ENCODE results near the gene DNAH17. TPM values are rescaled to one million over a fixed set of nuclear protein-coding genes. Genes with fewer than 3 reads are reported as not detected.

The DNAH17 gene
- polyA plus RNA-seq, 1 experiment: not detected

DNA sequence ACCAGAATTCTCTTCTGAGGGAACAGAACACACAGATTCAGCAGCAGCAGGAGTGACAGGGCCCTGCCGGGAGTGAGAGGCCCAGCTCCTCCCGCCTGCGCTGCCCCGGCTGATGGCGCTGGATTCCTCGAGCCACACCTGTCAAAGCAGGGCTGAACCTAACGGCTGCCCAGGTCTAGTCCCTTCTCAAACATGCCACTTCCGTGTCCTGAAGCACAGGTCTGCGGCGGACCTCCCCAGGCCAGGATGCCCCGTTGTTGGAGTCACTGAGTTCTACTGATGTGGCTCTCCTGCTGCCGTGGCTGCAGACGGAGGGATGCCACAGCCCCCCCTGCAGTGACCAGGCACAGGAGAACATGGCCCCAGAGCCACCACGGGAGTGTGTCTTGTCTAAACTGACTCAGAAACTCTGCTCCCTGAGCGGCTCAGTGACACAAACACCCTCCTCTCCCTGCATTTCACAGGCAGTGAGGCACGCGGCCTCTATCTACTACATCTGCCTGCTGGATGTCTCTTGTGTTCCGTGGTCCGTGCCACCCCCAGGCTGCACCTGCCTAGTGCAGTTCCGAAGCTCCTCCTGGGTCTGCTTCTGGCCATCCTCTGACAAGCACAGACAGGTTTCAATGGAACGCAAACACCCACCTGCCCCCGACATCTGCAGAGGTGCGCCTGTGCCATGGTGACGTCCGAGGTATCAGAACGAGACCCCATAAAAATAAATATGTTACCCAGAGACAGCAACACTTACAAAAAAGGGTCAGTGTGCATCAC is 44.7 kb upstream of the DNAH17 start:
- ChIA-PET CTCF (no interaction called here), POLR2A (no interaction called here)
- Histone ChIP-seq H3K36me3 (ENCODE audit: control insufficient read depth, insufficient read depth, low read length) (no peaks in the 10 kb centered on the region), H3K4me3 (ENCODE audit: low read depth, low read length) (no peak overlapping the region), H3K27me3 (ENCODE audit: control insufficient read depth, insufficient read depth, low read length) (peaks cover 3% of the 10 kb centered on the region; the same call in 1 of the 2 replicates)
- TF ChIP-seq, protein P1, sequence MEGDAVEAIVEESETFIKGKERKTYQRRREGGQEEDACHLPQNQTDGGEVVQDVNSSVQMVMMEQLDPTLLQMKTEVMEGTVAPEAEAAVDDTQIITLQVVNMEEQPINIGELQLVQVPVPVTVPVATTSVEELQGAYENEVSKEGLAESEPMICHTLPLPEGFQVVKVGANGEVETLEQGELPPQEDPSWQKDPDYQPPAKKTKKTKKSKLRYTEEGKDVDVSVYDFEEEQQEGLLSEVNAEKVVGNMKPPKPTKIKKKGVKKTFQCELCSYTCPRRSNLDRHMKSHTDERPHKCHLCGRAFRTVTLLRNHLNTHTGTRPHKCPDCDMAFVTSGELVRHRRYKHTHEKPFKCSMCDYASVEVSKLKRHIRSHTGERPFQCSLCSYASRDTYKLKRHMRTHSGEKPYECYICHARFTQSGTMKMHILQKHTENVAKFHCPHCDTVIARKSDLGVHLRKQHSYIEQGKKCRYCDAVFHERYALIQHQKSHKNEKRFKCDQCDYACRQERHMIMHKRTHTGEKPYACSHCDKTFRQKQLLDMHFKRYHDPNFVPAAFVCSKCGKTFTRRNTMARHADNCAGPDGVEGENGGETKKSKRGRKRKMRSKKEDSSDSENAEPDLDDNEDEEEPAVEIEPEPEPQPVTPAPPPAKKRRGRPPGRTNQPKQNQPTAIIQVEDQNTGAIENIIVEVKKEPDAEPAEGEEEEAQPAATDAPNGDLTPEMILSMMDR (IDR thresholded peaks at IDR 0.05; ENCODE audit: insufficient read depth, low read depth, low read length): no peak
- no peak for DNase-seq (ENCODE audit: low read depth)

GRCh38 chr17:78620099-78620498 is 42.9 kb upstream of the DNAH17 start:
- H3K4me3 ChIP-seq (ENCODE audit: low read depth, low read length): no peak overlapping the region
- peaks cover 3% of the 10 kb centered on the region; the same call in 1 of the 2 replicates for H3K27me3 ChIP-seq (ENCODE audit: control insufficient read depth, insufficient read depth, low read length)
- H3K36me3 ChIP-seq (ENCODE audit: control insufficient read depth, insufficient read depth, low read length): no peaks in the 10 kb centered on the region
- no peak for DNase-seq (ENCODE audit: low read depth)
- ChIA-PET CTCF (no interaction called here), POLR2A (no interaction called here)
- TF ChIP-seq, protein P1 (IDR thresholded peaks at IDR 0.05; ENCODE audit: insufficient read depth, low read depth, low read length): no peak

DNA sequence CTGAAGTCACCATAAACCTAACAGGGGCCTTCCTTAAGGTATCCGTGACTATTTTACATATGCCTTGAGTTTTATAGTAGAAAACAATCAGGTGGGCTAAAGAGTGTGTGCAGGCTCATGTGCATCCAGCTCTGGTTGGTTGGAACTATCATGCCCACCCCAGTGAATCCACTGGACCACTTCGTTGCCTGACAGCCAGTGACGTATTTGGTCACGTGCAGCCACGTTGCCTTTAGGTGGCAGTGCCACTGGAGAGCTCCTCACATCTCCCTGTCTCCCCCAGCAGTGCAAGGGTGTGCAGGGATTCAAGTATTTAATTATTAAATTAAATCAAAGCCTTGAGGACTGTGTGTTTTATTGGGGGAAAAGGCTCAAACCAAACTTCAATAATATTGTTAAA is 42.1 kb upstream of the DNAH17 start:
- POLR2A ChIA-PET: no interaction called here
- TF ChIP-seq, protein P1 (IDR thresholded peaks at IDR 0.05; ENCODE audit: insufficient read depth, low read depth, low read length): no peak
- H3K4me3 ChIP-seq (ENCODE audit: low read depth, low read length): no peak overlapping the region
- no peak for DNase-seq (ENCODE audit: low read depth)
- peaks cover 2% of the 10 kb centered on the region; the same call in 1 of the 2 replicates for H3K27me3 ChIP-seq (ENCODE audit: control insufficient read depth, insufficient read depth, low read length)
- no peaks in the 10 kb centered on the region for H3K36me3 ChIP-seq (ENCODE audit: control insufficient read depth, insufficient read depth, low read length)
- CTCF ChIA-PET: no interaction called here

GRCh38 chr17:78618264-78619066 is 41.3 kb upstream of the DNAH17 start:
- Histone ChIP-seq H3K27me3 (ENCODE audit: control insufficient read depth, insufficient read depth, low read length) (peaks cover 2% of the 10 kb centered on the region; the same call in 1 of the 2 replicates), H3K4me3 (ENCODE audit: low read depth, low read length) (no peak overlapping the region), H3K36me3 (ENCODE audit: control insufficient read depth, insufficient read depth, low read length) (no peaks in the 10 kb centered on the region)
- POLR2A ChIA-PET: no interaction called here
- DNase-seq (ENCODE audit: low read depth): no peak
- TF ChIP-seq, protein P1 (IDR thresholded peaks at IDR 0.05; ENCODE audit: insufficient read depth, low read depth, low read length): no peak
- CTCF ChIA-PET: no interaction called here

- peaks cover 2% of the 10 kb centered on the region; the same call in 1 of the 2 replicates for H3K27me3 ChIP-seq (ENCODE audit: control insufficient read depth, insufficient read depth, low read length)
- TF ChIP-seq, protein P1 (IDR thresholded peaks at IDR 0.05; ENCODE audit: insufficient read depth, low read depth, low read length): no peak
- ChIA-PET CTCF (interaction anchor here (1.1 kb wide), 1 partner anchor 16 kb away, joined by 4 read pairs; no protein-coding TSS in a partner anchor), POLR2A (no interaction called here)
- H3K4me3 ChIP-seq (ENCODE audit: low read depth, low read length): no peak overlapping the region
- no peaks in the 10 kb centered on the region for H3K36me3 ChIP-seq (ENCODE audit: control insufficient read depth, insufficient read depth, low read length)
- DNase-seq (ENCODE audit: low read depth): no peak
Measured at GRCh38 chr17:78617511-78618061, 40.4 kb upstream of the DNAH17 start.
